NCI-H187 treated with DMSO at 0.1 percent for 48 hours (cell line): ENCODE data around the gene DYRK3.
"Not testable (repeated sequence)": the region's sequence is repeated elsewhere in the genome, so short reads cannot be mapped to it uniquely, and the experiment has no call there.

Source experiments
- DNase-seq: peaks from one replicate; lab custom pipeline; 2025; lab: John Stamatoyannopoulos, UW

DYRK3 gene

DNA sequence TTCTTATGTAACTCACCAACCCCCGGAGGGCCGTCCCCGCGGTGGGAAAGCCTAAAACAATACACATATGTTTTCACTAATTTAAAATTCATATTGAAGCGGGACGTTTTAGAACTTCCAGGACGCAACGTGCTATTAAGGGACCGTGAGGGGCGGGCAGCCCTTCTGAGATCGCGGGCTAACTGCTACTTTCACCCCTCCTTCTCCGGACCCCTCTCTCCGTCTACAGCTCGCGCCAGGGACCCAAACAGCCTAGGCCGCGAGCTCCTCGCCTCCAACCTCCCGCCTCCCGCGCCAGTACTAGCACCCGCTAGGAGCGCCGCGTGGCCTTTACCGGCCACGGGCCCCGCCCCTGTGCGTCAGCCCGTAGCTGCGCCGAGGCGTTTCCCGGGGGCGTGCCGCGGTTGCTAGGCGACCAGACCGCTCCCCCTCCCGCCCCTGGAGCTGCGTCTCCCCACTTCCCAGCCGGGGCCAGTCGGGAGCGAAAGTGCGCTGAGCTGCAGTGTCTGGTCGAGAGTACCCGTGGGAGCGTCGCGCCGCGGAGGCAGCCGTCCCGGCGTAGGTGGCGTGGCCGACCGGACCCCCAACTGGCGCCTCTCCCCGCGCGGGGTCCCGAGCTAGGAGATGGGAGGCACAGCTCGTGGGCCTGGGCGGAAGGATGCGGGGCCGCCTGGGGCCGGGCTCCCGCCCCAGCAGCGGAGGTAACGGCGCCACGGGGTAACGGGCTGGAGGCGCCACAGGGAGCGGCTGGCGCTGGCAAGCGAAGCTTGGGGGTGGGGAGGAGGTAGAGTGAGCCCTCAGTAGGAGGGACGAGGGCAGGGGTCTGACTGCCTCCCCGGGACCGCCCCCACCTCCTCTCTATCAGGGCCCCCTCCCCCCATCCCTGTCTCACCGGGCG is at the start of gene DYRK3:
DYRK3 (plus strand) TSS at position 457 of the 898 bp plus-strand sequence; CDS start at position 625, 168 bp downstream.
- peak; percentile 91 for DNase-seq

DNA sequence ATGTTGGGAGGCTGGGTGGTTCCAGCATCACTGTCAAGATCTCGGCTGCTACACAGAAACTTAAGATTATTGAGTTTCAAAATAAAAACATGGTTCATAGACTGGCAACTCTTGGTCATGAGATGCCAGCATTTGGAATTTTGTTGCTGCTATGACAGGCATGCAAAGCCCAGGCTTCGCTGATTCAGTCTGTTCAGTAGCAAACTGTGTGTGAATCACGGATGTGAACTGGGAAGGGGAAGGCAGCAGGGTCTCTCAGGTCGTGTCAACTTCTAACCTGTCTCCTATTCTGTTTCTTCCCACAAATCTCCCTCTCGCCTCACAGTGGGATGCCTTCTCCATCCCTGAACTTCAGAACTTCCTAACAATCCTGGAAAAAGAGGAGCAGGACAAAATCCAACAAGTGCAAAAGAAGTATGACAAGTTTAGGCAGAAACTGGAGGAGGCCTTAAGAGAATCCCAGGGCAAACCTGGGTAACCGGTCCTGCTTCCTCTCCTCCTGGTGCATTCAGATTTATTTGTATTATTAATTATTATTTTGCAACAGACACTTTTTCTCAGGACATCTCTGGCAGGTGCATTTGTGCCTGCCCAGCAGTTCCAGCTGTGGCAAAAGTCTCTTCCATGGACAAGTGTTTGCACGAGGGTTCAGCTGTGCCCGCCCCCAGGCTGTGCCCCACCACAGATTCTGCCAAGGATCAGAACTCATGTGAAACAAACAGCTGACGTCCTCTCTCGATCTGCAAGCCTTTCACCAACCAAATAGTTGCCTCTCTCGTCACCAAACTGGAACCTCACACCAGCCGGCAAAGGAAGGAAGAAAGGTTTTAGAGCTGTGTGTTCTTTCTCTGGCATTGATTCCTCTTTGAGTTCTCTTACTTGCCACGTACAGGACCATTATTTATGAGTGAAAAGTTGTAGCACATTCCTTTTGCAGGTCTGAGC is 48.6 kb upstream of the DYRK3 start:
- no peak for DNase-seq

DNA sequence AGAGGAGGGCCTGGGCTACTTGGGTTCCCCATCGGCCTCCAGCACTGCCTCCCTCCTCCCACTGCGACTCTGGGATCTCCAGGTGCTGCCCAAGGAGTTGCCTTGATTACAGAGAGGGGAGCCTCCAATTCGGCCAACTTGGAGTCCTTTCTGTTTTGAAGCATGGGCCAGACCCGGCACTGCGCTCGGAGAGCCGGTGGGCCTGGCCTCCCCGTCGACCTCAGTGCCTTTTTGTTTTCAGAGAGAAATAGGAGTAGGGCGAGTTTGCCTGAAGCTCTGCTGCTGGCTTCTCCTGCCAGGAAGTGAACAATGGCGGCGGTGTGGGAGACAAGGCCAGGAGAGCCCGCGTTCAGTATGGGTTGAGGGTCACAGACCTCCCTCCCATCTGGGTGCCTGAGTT is 47.4 kb upstream of the DYRK3 start:
- no peak for DNase-seq

DNA sequence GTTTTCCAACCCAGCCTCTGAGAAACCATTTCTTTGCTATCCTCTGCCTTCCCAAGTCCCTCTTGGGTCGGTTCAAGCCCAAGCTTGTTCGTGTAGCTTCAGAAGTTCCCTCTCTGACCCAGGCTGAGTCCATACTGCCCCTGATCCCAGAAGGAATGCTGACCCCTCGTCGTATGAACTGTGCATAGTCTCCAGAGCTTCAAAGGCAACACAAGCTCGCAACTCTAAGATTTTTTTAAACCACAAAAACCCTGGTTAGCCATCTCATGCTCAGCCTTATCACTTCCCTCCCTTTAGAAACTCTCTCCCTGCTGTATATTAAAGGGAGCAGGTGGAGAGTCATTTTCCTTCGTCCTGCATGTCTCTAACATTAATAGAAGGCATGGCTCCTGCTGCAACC is 46.8 kb upstream of the DYRK3 start:
- no peak for DNase-seq

DNA sequence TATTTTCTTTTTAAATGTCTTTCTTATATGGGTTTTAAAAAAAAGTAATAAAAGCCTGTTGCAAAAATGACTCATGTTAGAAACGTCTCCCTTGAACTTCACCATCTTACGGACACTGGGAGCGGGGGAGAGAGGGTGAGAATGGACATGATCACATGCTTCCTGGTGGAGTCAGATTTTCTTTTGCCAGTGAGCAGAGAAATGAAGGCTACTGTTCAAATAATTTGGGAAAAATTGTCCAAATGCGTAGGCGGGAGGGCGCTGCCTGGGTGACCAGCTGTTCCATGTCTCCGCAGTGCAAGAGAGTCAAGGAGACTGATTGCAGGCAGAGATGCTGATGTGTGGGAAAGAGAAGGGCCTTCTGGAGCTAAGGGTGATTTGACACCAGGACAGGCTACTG is 46.1 kb upstream of the DYRK3 start:
- no peak for DNase-seq

DNA sequence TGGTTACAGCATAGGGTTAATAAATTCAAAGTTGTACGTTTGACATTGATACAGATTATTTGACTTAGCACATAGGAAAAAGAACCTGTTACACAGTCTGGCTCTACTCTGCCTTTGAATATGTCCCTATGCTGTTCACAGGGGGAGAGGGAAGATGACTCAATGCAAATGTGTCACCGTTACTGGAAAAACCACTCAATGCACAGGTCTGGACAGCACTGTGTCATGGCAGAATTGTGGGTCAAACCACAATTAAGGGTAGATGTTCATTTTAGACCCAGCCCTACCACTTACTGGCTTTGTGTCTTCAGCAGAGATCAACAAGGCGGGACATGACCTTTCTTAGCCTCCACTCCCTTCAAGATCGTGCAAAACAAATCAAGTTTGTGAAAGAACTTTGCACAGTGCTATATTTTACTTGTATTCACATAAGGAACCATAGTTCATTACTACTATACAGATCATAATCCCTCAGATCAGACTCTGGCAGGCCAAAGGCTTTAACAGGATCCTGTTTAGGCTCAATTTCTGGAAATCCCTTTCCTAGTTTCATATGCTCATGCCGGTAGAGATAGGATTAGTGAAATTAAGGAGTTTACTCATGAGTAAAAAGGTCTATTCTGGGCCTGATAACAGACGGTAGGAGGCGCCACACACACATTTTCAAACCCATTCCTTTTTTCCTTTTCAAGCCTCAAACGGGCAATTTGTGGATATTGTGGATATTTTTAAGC is 45.1 kb upstream of the DYRK3 start:
- no peak for DNase-seq

DNA sequence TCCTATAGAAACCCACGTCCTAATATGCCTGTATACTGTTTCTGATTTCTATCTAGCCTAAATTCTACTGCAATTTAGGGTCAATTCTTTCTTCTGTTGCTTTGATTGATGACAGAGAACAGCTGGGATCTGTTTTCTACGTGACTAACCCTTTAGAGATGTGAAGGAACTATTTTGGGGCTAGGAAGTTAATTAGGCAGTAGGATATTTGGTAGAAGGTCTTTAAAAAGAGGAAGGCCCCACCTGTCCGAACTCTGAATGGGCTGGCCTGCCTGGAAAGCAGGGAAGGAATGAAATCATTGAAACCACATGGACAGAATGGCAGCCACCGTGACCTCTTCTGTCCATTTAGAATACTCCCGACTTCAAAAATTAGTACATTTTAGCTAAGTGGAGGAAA is 44.1 kb upstream of the DYRK3 start:
- no peak for DNase-seq

DNA sequence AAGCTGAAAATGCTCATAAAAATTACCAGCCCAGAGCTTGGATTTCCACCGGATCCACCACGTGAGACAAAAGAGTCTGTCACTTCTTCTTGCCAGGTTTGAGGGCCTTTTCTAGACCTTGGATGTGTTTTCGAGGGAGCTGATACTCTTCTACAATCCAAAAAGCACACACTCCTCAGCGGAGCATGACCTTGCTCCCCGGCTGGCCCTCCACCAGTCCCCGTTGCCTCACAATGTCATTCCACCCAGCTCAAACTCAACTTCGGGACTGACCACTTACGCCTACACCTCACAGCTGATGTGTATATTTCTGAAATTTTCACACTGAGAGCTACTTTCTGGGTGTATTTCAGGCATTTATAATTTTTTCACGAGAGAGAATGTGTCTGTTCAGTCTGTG is 43.6 kb upstream of the DYRK3 start:
- DNase-seq, result no peak

DNA sequence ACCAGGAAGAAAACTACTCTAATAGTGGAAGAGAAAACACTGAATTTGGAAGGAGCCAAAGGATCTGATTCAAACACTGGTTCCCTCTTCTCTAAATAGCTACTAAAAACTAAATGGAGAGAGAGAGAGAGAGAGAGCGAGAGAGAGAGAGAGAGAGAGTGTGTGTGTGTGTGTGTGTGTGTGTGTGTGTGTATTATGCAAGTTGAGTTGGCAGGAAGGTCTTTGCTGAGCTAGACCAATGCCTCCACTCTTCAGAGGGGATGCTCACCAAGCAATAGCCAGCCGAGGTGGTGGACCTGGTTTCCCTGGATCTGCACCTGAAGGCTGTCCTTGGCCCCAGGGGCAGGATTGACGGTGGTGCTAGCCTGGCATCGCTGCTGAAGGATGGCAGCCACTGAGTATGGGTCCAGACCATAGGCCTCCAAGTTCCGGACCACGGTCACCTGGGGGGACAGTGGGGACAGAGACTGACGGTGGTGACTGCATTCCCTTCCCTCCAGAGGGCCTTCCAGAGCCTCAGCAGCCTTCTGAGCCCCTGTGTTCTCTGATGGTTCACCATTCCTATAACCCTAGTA is 41.9 kb upstream of the DYRK3 start:
- DNase-seq, result no peak

DNA sequence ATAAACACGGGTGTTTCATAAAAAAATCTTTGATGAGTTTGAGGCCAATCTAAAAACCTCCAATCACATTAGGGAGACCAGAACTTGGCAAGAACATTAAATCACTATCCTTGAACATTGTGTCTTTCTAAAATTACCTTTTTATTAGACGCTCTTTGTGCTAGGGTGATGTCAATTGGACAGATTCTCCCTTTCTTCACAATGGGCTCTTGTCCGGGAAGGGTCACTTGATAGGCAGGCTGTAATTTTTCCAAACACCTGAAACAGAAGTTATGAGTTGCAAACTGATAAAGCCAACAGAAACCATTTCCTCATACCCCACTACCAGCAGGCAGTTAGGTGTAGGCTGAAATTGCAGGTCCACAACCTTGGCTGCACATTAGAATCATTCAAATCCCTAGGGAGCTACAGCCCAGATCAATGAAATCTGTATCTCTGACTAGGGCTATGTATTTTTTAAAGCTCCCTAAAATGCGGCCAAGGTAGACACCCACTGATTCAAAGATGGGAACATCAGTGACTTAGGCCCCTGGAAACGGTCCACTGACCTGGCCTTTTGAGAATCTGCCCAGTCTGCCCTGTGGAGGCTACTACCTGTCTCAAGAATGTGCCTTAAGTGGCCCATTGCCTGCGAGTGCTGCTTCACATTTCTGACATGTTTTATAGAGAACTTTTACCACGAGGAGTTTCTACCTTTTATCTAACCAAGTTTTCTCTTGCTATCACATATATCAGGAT is 39.6 kb upstream of the DYRK3 start:
- no peak for DNase-seq

DNA sequence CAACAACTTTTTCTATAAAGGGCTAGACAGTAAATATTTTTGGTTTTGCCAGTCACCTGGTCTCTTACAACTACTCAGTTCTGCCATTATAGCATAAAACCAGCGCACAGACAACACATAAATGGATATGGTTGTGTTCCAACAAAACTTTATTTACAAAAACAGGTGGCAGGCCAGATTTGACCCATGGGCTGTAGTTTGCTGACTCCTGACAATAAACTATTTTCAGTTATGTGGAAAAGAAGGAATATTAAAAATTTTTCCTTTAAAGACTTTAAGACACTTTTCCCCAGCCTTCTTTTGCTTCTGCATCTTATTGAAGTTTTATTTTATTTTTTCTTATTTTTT is 39.0 kb upstream of the DYRK3 start:
- no peak for DNase-seq

DNA sequence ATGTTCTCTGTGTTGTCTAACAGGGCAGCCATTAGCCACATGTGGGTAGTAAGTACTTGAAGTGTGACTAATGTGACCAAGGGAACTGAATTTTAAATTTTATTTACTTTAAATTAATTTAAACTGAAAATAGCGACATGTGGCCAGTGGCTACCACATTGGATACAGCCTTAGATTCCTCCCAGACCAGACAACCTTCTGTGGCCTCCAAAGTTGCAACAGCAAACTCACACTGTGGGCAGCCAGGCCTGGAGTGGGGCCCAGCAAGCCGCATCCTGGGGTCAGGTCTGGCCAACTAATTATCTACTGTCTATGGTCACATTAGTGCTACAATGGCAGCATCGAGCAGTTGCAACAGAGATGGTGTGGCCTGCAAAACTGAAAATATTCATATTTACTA is 34.8 kb upstream of the DYRK3 start:
- DNase-seq, result no peak

DNA sequence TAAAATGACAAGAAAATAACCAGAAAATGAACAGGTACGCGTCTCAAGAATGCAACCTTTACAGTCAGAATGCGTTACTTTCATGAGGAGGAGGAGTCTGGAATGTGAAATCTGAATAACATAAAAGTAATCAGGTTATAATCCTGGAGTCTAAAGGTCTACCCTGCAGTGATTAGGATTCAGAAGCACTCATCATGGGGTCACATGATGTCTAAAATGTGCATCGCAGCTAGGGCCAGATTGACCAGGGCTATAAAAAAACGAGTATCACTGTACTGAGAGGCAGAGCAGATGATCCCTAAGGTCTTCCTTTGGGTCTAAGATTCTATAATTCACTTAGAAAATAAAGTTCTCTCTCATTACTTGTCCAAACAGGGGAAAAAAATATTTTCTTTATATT is 30.5 kb upstream of the DYRK3 start:
- DNase-seq, result no peak

DNA sequence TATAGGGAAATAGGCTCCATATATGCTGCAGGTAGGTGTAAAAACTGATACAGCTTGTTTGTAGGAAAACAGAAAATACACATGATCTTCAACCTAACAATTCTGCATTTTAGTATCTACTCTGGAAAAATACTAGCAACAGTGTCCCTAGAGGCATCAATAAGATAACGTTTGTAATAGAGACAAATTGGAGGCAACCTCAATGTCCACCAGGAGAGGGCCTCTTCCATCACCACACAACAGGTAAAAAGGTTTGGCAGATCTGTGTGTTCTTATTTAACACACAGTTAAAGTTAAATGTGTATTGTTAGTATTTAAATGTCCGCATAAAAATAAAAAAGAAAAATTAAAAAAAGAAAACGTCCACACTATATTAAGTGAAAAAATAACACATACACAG is 28.5 kb upstream of the DYRK3 start:
- no peak for DNase-seq

DNA sequence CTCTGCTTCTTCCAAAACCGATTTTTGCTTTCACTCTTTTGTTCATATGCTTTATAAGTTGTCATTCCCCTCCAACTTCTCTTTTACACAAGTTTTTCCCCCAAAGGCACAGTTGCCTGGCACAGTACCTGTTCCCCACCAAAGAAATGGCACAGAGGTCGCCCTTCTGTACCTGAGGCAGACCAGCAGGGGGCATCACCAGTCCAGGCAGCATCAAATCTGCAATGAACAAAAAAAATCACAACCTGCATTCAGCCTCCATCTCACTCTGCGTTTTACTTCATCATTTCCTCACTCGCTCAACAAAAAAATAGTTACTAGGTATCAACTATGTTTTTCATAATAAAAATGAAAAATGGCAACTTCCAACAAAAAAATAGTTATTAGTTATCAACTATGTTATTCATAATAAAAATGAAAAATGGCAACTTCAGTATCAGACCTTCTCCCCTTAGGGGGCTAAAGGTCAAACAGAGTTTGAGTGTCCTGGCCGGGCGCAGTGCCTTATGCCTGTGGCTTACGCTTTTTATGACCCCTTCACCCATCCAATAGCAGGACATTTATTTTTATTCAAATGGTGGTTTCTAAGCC is 27.1 kb upstream of the DYRK3 start:
- no peak for DNase-seq

DNA sequence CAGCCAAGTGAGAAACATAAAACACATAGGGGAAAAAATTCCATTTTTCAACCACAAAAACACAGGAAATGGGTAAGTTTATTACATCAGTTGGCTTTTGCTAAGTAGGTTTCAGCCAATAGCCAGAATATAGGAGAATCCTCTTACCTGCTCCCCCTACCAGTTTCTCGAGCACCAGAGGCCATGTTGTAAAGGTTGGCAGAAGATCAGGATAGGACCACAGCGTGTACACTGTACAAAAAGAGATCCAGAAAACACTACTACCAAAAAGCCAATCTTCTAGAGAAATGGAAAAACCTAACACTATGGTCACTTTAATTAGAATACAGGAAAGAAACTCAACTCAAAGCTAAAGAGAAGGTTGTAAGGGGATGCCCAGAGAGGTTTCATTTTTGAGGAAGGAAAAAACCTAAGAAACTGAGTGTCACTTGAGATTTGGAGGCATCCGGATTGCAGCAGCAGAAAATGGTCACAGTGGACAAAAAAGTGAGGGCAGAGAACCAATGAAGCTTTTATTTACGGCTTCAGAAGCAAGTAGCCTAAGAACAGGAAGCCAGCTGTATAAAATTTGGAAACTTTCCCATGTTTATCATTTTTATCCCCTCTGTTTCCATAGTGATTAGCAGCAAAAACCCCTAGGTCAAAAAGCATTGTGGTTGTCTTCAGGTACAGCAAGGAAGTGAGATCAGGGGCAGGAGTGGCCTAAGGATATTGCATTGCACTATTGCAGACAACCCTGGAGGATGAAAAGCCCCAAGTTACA is 25.9 kb upstream of the DYRK3 start:
- no peak for DNase-seq

DNA sequence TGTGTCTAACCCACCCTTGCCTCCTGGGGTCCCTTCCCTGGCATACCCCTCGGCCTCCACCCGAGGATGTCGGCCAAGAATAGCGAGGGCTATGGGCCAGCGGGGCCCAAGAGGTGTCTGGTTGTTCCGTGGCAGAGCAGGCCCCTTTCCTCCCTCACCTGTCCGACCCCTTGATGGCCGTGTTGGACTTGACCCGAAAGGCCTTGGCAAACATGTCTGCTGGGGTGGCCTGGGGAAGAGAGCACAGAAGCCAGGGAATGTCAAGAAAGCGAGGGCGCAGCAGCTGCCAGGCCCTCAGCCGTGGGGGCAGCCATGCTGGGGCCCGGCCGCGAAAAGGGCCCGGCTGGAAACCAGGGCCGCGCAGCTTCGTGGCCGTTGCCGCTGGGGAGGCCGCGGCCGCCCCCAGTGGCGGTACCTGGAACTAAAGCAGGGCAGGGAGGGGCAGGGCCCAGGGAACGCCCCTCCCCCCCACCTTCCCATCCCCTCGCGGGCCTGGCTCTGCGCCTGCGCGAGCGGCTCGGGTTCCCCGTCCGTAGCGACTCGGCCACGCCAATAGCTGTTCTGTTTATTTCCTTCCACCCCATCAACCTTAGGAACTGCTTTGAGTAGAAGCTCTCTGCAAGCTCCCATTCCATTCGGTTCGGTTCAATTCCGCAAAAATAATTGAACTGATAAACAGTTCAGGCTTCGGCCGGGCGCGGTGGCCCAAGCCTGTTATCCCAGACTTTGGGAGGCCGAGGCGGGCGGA is 23.0 kb upstream of the DYRK3 start, which contains the start of gene EIF2D:
EIF2D (minus strand) TSS at position 337 of the 748 bp plus-strand sequence; CDS start at position 214, 123 bp downstream.
- DNase-seq, result peak; percentile 82

DNA sequence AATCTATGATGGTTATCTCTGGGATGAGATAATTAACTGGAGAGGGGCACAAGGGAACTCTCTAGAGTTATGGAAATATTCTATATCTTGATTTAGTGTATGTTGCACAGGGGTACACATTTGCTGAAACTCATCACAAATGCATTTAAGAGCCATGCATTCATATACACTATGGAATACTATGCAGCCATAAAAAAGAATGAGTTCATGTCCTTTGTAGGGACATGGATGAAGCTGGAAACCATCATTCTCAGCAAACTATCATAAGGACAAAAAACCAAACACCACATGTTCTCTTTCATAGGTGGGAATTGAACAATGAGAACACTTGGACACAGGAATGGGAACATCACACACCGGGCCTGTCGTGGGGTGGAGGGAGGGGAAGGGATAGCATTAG is 8.9 kb upstream of the DYRK3 start:
- not testable (repeated sequence) for DNase-seq

DNA sequence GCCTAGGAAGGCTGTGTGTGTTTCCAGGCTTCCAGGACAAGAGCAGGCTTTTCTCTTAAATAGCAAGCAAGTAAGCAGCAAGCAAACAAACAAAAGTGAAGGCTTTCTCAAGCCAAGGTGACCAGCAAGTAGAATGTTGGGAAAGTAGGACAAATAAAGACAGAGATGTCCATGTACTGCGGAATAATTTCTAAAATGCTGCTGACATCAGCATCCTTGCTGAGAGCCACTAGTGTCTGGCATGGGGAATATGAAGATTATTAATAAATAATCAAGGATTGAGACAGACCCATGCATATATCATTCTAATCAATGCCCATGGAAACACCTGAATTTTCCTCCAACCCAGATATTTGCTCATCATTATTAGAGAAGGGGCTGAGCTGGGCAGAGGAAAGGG is 6.4 kb upstream of the DYRK3 start:
- DNase-seq, result no peak
